HG03108 (cell line): Measurements from ENCODE around the gene SEMA4G.

ENCODE experiments used
- ATAC-seq: cut with Tn5 transposase; IDR thresholded peaks from one replicate; pipeline ENCODE4 v1.9.1; 2021; ENCODE audit warnings: moderate library complexity; ENCODE audit not compliant: unreplicated experiment

SEMA4G gene

GRCh38 chr10:100987685-100988049 lies 18.4 kb downstream of the SEMA4G start:
- ATAC-seq, result no peak

DNA sequence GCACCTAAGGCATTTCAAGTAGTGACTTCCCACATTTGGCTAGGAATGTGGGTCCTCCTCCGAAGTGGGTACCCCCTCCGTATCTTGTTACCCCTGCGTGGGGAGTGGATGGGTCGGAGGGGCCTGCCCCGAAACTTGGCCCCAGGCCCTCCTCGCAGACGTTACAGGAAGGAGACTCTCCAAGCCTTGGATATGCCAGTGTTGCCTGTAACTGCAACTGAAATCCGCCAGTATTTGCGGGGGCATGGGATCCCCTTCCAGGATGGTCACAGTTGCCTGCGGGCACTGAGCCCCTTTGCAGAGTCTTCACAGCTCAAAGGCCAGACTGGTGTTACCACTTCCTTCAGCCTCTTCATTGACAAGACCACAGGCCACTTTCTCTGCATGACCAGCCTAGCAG lies 18.9 kb downstream of the SEMA4G start:
- no peak for ATAC-seq

- ATAC-seq, result no peak
Measured at GRCh38 chr10:100989088-100989487, 19.8 kb downstream of the SEMA4G start.

- no peak for ATAC-seq
Measured at GRCh38 chr10:100993986-100994708, 24.8 kb downstream of the SEMA4G start.

DNA sequence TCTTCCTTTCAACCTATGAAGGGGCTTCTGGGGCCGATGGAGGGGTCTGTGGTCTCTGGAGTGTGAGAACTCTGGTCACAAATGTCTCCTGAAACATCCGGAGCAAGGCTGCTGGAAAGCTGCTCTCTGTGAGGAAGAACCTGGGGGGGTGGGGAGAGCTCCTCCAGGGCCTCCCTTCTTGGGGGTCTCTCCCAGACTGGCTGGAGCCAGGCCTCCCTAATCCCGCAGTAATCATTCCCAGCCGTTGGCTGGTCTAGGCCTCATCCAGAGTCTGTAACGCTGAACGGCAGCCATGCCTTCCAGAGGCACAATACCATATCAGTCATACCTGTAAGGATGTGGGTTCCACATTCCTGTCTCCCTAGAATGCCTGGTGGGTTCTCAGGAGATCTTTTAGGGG lies 25.9 kb downstream of the SEMA4G start:
- ATAC-seq, result no peak

DNA sequence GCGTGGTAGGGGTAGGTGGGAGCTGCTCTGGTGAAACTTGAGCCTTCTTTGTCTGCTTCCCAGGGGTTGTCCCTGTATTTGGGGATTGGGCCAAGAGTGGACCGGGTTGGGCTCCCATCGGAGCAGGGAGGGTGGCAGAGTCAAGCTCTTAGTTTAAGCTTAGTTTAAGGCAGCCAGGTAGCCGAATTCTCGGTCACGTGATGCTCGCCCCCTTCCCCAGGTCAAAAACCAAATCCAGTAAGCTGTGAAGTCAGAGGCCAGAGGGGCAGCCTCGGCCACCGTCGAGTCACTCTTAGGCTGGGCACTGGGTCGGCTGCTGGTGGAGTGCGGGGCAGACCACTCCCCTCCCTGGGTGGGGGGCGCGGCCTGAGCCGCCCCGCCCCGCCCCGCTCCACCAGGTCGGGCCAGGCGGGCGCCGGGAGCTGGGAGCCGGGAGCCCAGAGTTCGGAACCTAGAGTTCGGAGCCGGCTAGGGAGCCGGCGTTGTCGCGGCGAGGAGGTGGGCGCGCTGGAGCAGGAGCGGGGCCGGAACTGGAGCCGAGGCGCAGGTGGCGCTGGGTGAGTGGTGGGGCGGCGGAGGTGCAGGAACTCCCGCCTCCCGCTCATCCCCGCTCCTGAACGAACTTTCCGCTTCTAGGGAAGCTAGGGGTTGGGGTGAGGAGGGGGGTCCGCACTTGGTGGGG lies 27.5 kb downstream of the SEMA4G start:
- ATAC-seq, result peak; percentile 1

- peak; percentile 26 for ATAC-seq
Measured at GRCh38 chr10:100997360-100998182, 28.3 kb downstream of the SEMA4G start.

- peak; percentile 25 for ATAC-seq
Measured at GRCh38 chr10:100998183-100998990, 29.1 kb downstream of the SEMA4G start.

DNA sequence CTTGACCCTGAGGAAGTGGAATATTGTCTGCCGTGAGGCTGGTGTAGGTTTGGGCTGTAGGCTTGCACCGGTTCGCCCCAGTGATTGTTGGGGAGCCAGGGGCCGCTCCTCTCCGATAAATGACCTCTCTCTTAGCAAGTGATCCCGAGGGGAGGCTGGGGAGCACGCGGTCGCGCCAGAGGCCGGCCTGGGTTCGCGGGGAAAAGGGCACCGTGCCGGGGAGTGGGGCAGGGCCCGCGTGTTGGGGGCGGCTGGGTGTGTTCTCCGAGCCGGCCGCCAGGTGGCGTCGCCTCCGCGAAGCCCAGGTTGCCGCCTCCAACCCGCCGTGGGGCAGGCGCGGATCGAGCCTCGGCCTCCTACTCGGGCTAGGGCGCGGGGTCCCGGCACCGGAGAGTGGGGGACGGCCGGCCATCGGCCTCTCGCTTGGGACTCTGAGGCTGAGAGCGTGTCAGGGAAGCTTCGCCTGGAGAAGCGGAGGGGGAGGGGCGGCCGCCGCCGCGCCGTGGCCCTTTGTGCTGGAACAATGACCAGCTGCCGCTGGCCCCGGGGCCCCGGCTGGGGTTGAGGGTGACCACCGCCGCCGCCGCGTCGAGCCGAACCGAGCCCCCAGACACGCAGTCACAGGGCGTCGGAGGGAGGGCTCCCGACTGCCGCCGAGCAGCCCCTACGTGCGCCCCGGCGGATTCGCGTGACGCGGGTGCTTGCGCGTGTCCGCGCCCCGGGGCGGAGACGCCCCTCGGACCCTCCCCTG lies 29.9 kb downstream of the SEMA4G start:
- ATAC-seq, result peak; percentile 34

GRCh38 chr10:100999742-101000126 lies 30.4 kb downstream of the SEMA4G start, which contains the start of gene LZTS2:
Gene LZTS2, plus strand, starts transcription at chr10:100999808. Its CDS starts 2,731 bp downstream, at chr10:101002539.
- no peak for ATAC-seq

DNA sequence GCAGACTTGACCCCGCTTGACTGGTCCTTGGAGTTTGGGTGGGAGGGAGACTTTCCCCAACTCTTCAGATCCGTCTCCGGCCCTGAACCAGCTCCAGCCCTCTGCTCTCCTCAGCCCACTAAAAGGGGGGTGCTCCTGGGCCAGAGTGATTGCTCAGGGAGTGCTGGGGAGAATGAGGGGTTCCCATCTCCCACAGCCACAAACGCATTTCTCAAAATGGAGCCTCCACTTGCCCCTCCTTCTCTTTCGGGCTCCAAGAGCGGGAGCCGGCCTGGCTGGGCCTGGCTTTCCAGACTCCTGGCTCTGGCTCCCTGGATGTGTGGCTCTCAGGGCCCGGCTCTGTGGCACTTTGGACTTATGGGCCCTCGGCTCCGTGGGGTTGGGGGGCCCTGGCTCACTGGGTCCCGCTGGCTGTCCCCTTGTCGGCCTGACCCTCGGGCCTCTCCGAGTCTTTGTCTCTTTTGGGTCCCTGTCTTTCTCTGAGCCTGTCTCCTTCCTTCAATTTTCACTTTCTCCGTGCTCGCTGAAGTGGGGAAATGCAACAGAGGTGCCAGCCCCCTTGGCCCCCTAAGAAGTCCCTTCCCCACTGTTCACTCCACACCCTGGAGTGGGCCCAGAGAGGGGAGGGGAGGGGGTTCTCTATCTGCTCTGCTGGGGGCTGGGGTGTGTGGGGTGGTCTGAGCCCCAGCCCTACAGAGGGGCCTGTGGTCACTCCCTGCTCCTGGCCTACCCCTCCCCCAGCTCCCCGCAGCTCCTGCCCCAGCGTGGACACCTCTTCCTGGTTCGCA lies 31.0 kb downstream of the SEMA4G start:
- no peak for ATAC-seq

GRCh38 chr10:101000915-101001658 lies 31.8 kb downstream of the SEMA4G start:
- no peak for ATAC-seq

DNA sequence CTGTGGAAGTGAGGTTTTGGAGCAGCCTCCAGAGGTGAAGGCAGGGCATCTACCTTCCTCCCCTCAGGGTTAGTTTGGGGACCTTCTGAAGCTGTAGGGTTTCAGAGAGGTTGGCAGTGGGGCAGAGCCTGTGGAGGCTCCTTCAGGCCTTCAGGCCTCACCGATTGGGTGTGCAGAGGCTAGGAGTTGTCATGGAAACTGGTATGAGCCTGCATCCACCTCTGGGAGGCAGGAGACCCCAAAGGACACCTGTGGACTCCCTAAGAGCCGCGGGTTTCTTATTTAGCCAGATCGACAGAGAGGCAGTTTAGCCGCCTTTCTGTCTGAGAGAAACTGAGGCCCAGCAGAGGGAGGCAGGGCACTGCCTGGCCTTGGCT lies 32.3 kb downstream of the SEMA4G start:
- ATAC-seq, result no peak

- no peak for ATAC-seq
Measured at GRCh38 chr10:101002456-101002855, 33.2 kb downstream of the SEMA4G start.

GRCh38 chr10:101003639-101004206 lies 34.4 kb downstream of the SEMA4G start:
- no peak for ATAC-seq

- ATAC-seq, result no peak
Measured at GRCh38 chr10:101005361-101005760, 36.1 kb downstream of the SEMA4G start.

GRCh38 chr10:101005869-101006567 lies 36.7 kb downstream of the SEMA4G start:
- ATAC-seq, result no peak

DNA sequence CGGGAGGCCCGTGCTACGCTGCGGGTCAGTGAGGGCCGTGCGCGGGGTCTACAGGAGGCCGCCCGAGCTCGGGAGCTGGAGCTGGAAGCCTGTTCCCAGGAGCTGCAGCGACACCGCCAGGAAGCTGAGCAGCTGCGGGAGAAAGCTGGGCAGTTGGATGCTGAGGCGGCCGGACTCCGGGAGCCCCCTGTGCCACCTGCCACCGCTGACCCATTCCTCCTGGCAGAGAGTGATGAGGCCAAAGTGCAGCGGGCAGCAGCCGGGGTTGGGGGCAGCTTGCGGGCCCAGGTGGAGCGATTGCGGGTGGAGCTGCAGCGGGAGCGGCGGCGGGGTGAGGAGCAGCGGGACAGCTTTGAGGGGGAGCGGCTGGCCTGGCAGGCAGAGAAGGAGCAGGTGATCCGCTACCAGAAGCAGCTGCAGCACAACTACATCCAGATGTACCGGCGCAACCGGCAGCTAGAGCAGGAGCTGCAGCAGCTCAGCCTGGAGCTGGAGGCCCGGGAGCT lies 37.3 kb downstream of the SEMA4G start:
- no peak for ATAC-seq
